HT1080 (cell line): ENCODE measurements around the gene RUNX2. TPM values are rescaled to one million over a fixed set of nuclear protein-coding genes. Genes with fewer than 3 reads are reported as not detected.

ENCODE experiments used
- DNase-seq: peaks from one replicate; pipeline ENCODE4 v3.0.0-alpha.2; 2015; ENCODE audit warnings: low read depth
- total RNA-seq: library from RNA; depleted of rRNA; stranded (reverse); fragments of >200 nt; shearing (Covaris generic); gene quantifications from 2 replicates; pipeline ENCODE4 v1.2.3, GENCODE V29; 2014

Gene RUNX2
- total RNA-seq, 1 experiment from 2014 or later, result 4.1 TPM

GRCh38 chr6:45609141-45609638, 281.1 kb downstream of the RUNX2 start:
- peak; percentile 48 for DNase-seq

GRCh38 chr6:45610374-45610773, 282.2 kb downstream of the RUNX2 start:
- no peak for DNase-seq

- DNase-seq, result no peak
Observed at GRCh38 chr6:45610832-45611231, 282.7 kb downstream of the RUNX2 start.

- DNase-seq, result no peak
Observed at GRCh38 chr6:45611491-45611890, 283.4 kb downstream of the RUNX2 start.

GRCh38 chr6:45613656-45614055, 285.5 kb downstream of the RUNX2 start:
- no peak for DNase-seq

- no peak for DNase-seq
Observed at GRCh38 chr6:45614488-45615285, 286.6 kb downstream of the RUNX2 start.

- DNase-seq, result no peak
Observed at GRCh38 chr6:45616209-45616608, 288.1 kb downstream of the RUNX2 start.

- DNase-seq, result peak; percentile 48
Observed at GRCh38 chr6:45617441-45617840, 289.3 kb downstream of the RUNX2 start.

- no peak for DNase-seq
Observed at GRCh38 chr6:45618259-45618658, 290.1 kb downstream of the RUNX2 start.

- no peak for DNase-seq
Observed at GRCh38 chr6:45619211-45619760, 291.2 kb downstream of the RUNX2 start.

GRCh38 chr6:45619994-45620471, 291.9 kb downstream of the RUNX2 start:
- peak; percentile 69 for DNase-seq

- no peak for DNase-seq
Observed at GRCh38 chr6:45624228-45624627, 296.1 kb downstream of the RUNX2 start.

GRCh38 chr6:45625191-45625664, 297.1 kb downstream of the RUNX2 start:
- DNase-seq, result peak; percentile 77

GRCh38 chr6:45626087-45626891, 298.2 kb downstream of the RUNX2 start:
- DNase-seq, result peak; percentile 90

- no peak for DNase-seq
Observed at GRCh38 chr6:45630314-45630713, 302.2 kb downstream of the RUNX2 start.

- no peak for DNase-seq
Observed at GRCh38 chr6:45630801-45631200, 302.7 kb downstream of the RUNX2 start.

- DNase-seq, result no peak
Observed at GRCh38 chr6:45631396-45631795, 303.3 kb downstream of the RUNX2 start.

- no peak for DNase-seq
Observed at GRCh38 chr6:45633272-45633908, 305.3 kb downstream of the RUNX2 start.

- no peak for DNase-seq
Observed at GRCh38 chr6:45634231-45634630, 306.1 kb downstream of the RUNX2 start.

GRCh38 chr6:45635284-45635867, 307.2 kb downstream of the RUNX2 start:
- no peak for DNase-seq

GRCh38 chr6:45637056-45637455, 308.9 kb downstream of the RUNX2 start:
- no peak for DNase-seq
